Stimulated activated CD4-positive, alpha-beta T cell treated with anti-CD3 and anti-CD28 coated beads, Interleukin-15, amount 100 ng/mL, for 48 hours (primary cell): ENCODE measurements around the gene IKZF3.
"Not testable (repeated sequence)": the region's sequence is repeated elsewhere in the genome, so short reads cannot be mapped to it uniquely, and the experiment has no call there.

Source experiments
- DNase-seq, 2 donors: peaks; one replicate each; pipeline ENCODE4 v3.0.0-alpha.2; 2020; ENCODE audit warnings: low read depth in 2 of 2

The IKZF3 gene

DNA sequence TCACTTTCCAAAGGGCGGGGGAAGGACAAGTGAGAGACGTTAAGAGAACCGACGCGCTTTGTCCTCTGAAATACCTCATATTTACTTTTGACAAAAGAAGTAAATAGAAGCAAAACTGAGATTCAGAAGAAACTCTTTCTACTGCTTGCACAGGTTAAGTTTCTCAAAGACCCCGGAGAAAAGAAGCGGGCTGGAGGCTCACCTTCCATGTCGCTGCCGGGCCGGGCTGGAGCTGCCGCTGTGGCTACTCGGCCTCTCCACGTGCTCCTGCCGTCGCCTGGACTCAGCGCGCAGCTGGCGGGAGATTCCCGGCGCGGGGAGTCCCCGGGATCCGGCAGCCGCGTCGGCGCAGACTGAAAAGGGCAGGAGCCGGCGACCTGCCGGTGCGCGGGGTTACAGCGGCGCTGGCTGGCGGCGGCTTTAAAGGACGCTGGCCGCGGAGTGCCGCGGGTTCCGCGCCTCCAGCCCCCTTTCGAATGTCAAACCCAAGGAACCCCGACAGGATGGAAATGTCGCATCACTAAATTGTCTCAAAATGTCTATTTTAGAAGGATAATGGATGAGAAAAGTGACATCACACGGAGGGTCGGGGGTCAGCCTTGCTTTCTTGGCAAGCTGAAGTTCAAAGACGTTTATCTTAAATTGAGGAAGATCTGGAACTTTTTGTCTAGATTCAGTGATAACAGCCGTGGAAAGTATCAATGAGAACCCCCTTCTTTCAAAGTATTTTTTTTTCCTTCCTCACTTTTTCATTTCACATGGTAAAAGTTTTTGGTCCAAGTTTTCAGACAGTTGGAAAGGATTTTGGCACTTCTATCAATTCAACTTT lies at the start of gene IKZF3:
TSS of gene IKZF3 (minus strand) at position 395 of the 829 bp plus-strand sequence. CDS start at position 209, 186 bp downstream.
- peak; percentile 74 to 81 for DNase-seq

DNA sequence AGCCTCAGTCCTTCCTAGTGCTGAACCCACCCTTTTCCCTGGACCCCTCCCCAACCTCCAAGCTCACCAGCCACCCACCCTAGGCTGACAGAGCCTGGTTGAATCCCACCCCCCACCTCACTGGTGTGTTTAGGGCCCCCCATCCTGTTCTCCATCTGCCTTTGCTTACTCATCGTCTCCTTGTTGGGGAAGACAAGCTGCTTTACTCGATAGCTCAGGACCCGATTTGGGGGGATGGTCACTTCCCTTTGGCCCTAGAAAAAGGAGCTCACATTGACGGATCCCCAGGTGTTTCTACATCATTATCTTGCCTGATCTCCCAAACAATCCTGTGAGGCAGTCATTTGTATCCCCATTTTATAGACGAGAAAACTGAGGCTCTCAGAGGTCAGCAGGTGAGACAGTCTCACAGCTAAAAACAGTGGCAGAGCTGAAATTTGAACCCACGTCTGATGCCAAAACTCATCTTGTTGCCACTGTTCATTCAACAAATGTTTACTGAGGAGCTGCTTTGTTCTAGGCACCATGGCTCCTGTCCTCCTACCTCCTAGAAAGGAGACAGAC lies 44.8 kb upstream of the IKZF3 start:
- DNase-seq = no peak

DNA sequence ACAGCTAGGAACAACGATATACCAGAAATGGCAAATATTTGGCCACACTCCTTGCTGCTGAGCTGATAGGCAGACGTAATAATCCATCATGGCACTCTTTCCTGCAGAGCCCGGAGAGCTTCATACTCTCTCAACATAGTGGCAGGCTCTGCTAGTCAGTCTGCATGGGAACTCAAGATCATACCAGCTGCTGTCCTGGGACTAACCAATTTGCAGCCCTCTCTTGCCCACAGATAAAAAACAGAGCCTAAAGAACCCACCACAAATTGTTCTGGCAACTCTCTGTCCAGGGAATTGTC lies 40.8 kb upstream of the IKZF3 start:
- DNase-seq = no peak

DNA sequence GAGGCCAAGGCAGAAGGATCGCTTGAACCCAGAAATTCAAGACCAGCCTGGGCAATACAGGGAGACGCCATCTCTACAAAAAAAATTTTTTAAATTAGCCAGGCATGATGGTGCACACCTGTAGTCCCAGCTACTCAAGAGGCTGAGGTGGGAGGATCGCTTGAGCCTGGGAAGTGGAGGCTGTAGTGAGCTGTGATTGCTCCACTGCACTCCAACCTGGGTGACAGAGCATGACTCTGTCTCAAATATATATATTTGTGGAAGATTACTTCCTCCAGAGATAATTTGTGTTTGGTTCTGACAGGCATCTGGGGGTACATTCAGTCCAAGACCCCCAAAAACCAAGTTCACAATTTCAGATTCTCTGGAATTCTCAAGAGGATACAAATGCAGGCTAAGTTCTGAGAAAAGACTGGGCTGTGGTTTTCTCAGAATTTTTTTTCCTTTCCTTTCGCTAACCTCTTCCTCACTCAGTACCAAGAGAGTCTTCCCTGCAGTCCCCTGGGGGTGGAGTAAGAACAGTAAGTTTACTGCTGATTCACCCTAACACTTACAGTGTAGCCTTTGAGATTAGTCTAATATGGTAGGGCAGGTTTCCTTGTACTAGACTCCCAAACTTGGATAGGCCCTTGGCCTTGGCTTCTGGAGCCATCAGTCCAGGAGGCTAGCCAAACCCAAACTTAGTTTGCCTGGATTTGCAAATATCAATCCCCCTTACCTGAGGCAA lies 39.2 kb upstream of the IKZF3 start:
- DNase-seq = no peak

DNA sequence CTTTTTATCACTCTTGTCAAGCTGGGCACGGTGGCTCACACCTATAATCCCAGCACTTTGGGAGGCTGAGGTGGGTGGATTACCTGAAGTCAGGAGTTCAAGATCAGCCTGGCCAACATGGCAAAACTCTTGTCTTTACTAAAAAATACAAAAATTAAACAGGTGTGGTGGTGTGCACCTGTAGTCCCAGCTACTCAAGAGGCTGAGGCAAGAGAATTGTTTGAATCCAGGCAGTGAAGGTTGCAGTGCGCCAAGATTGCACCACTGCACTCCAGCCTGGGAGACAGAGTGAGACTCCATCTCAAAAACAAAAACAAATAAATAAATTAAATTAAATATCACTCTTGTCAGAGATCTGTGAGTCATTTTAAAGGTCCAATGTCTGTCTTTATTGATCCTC lies 37.9 kb upstream of the IKZF3 start:
- DNase-seq = not testable (repeated sequence)

DNA sequence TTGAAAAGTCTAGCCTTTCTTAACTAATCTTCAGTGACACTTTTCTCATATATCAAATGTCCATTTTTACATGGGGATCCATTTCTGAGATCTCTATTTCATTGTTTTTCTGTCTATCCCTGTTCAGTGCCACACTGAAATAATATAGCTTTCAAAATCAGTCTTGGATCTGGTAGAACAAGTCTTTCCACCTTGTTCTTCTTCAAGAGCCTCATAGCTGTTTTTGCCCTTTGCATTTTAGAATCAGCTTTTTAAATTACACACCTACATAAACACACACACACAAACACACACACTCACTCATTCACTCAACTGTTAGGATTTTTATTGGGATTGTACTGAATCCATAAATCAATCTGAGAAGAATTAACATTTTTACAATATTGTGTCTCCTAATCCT lies 35.1 kb upstream of the IKZF3 start:
- DNase-seq = no peak

DNA sequence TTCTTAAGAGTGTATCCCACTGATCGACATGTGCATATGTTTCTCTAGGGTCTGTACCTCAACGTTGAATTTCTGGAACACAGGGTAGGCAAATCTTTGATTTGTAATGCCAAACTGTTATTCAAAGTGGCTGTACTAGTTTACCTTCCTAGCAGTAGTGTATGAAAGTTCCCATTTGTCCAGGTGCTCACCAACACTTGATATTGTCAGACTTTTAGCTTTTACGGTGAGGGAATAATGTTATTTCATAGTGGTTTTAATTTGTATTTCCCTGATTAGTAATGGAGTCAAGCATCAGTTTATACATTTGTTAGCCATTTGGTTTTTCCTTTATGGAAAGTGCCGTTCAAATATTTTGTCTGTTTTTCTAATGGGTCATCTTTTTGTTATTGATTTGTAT lies 34.0 kb upstream of the IKZF3 start:
- DNase-seq = no peak

DNA sequence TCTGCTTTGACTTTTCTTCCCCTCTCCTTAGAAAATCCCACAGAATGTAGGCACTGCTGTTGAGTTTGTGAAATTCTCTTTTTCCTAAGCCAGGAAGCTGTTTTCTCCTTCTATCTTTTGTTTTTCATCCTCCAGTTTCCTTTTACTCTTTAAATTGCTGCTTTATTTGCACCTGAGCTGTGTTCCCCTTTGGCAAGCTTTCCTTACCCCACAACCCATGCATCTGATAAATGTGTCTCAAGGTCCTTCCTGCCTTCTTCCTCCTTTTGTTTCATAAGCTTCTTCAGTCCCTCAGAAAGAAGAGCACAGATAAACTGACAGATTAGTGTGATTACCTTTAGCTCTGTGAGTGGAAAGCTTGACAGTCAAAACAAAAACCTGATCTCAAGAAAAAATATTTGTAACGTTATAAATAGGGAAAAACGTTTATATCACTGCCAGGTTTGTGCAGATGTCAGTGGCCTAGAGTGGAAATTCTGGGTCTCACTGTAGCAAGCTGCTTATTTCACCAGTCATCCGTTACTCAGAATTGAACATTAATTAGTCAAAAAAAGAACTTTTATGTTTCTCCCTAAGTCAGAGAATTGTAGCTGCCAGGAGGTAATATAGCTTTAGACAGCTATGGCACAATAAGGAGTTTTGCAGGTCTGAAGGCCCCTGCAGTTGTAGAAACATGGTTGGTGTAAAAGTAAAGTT lies 30.7 kb upstream of the IKZF3 start:
- DNase-seq = no peak

DNA sequence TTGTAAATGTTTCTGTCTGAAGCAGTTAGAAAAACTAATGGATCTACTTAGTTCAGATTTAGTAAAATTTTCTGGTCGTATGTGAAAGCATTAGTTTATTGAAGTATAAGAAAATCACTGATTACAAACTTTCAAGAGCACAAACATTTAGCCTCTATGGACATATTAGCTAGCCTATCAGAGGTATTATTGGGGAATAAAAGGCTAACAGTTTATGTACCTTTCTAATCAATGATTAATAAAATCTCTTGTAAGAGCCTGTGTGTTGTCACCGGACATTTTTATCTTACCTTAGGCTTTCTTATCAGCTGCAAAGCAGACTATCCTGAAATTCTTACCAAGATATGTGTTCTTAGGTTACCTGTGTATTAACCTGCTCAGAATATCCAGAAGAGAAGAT lies 25.1 kb upstream of the IKZF3 start:
- DNase-seq = no peak

DNA sequence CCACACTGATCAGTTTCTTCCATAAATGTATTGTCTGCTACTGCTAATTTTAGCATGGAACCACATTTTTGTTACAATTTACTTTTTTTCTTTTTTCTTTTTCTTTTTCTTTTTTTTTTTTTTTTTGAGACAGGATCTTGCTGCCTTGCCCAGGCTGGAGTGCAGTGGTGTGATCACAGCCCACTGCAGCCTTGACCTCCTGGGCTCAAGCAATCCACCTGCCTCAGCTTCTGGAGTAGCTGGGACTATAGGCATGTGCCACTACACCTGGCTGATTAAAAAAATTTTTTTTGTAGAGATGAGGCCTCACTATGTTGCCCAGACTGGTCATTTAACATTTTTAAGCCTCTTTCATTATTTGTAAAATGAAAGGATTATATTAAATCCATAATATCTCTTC lies 23.0 kb upstream of the IKZF3 start:
- no peak for DNase-seq

DNA sequence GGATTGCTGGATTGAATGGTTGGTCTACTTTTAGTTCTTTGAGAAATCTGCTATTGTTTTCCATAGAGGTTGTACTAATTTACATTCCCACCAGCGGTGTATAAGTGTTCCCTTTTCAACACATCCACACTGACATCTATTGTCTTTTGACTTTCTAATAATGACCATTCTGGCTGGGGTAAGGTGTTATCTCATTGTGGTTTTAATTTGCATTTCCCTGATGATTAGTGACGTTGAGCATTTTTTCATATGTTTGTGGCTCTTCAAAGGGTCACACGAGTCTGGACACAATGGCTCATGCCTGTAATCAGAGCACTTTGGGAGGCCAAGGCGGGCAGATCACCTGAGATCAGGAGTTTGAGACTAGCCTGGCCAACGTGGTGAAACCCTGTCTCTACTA lies 22.0 kb upstream of the IKZF3 start:
- not testable (repeated sequence) for DNase-seq

DNA sequence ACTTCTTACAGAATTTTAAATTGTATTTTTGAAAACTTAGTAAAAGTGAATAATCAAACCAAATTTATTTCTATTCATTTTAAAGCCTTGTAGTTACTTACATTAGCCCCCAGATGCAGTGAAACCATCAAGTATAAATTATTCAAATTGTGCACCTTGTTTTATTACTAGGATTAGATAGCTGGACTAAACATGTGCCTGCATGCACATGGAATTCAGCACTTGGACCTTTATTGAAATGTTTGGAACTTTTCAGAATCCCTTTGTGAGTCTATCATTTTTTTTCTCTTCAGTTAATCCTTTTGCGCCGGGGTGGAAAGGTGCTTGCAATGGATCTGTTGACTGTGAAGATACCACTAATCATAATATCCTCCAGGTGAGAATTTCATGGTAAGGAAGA lies 8.6 kb upstream of the IKZF3 start:
- no peak for DNase-seq

DNA sequence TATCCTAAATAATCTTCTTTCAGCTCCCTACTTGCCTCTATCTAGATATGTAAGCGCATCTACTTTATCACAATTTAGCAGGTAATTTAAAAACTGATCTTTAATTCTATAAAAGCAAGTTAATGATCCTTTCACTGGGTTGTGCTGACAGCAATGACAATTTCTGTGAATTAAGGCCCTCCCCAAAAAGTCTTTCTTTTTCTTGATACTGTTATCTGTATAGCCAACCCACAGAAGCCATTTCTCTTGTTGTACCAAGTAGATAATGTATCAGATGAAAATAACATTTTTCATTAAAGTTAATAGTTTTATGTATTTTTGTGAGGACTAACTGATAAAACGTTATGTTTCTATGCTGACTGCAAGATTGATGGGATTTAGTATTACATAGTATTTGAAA lies 7.7 kb upstream of the IKZF3 start:
- no peak for DNase-seq

DNA sequence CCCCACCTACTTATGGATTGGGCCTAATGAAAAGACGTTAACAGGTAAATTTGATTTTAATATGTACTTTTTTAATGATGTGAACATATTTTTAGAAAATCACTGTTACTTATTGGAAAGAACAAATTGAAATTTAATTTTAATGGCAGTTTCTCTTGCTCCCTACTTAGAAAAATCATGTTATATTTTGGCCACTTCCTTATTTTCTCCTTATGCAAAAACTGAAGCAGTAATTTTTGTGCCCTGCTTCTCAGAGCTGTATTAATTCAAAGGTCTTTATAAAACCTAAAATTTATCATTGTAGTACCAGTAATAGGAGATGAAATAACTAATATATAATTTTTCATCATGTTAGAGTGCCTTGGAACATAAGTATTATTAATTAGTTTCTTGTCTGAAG lies 6.7 kb upstream of the IKZF3 start:
- DNase-seq = no peak

DNA sequence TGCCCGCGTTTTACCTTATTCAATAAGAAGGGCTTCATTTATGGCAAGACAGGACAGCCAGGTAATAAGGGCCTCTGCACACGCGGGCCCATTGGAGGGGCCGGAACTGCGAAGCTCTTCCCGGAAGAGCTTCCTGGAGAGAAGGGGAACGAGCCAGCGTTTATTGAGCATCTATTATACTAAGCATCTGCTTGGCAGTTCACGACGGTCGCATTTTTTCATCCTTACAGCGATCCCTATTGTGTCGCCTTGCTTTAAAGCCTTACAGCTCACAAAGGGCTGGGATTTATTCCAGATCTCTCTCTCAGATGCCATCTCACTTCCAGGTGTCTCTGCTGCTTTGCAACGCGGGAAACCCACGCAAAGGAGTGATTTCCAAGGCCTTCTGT lies 4.4 kb upstream of the IKZF3 start:
- DNase-seq = no peak

DNA sequence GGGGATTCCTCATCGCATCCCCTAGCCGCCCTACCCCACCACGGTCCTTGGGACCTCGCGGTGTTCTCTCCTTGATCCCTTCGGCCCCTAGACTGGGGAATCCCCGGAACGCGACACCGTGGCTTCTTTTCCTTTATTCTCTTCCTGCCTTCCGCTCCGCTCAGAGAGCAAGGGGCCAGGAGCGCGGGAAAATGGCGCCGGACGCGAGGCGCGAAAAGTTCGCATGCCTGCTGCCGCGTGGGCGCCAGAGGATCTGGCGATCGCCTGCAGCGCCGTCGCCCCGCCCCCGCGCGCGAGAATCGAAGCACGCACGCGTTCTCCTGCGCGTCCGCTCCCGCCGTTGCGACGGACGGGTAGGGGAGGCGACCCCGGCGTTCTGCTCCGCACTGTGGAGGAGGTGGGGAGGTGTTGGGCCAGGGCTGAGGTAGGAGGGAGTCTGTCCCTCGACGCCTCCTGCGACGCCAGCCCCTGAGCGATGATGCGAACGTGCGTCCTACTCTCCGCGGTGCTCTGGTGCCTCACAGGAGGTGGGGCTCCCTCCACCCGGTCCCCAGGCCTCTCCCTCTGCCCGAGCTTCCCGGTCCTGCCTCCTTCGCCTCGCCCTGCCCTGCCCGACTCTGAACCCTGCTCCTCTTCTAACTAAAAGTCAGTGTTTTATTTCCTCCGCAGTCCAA lies 3.9 kb upstream of the IKZF3 start, which contains the start of gene ZPBP2:
TSS of gene ZPBP2 (plus strand) at position 323 of the 674 bp plus-strand sequence. CDS start at position 476, 153 bp downstream.
- peak; percentile 31 to 34 for DNase-seq

DNA sequence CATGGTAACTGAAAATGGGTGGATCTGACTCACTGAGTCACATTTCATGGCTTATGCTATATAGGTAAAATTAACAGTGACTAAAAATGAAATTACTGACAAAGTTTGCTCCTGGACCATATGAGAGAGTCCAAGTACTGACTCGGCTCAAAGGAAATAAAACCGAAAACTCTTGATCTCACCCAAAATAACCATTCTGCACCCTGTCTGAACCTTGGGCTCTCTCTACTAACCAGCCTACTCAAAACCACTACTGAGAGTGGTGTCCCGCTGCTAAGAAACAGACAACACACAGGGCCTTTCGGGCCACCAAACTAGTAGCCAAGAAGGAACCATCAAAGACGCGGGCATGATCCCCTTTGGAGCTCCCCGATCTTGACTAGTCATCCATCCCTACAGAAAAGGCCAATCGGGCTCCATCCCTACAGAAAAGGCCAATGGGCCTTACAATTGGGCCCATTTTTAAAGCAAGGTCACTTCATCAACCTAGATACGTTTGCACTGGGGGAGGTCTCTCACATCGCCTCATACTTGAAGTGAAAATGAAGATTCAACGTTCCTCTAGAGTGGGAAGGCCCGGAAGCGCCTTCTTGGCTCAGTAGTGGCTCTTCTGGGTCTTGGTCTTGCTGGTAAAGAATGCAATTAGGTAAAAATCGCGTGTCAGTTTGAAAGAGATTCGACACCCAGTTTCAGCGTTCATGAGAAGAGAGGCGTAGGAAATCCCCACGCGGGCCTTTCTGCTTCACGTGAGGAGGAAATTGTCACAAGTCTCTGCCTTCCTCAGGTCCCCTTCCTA lies 3.2 kb upstream of the IKZF3 start:
- DNase-seq = peak; percentile 33 to 37

DNA sequence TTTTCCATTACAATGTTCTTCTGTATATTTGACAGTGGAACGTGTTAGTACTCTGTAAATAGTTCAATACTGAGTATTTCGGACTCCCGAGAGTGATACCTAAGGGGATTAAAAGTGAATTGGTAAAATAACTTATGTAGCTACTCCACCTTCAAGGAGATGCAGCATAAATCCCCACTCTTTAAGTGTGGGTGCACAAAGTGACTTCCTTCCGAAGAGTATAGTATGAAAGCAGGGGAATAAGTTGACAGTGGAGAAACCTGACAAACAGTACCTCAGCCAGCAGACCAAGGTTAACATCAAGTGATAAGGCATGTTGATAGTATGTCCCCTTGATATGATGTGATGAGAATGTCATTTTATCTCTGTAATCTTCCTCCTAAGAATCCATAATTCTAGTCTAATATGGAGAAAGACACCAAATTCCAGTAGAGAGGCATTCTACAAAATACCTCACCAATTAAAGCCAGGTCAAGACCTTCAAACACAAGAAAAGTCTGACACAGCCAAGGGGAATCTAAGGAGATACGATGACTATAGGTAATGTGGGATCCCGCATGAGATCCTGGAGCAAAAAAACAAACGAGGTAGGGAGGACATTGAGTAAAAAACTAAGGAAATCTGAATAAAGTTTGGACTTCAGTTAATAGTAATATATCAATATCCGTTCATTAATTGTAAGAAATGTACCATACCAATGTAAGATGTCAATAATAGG lies 2.1 kb upstream of the IKZF3 start:
- no peak for DNase-seq

DNA sequence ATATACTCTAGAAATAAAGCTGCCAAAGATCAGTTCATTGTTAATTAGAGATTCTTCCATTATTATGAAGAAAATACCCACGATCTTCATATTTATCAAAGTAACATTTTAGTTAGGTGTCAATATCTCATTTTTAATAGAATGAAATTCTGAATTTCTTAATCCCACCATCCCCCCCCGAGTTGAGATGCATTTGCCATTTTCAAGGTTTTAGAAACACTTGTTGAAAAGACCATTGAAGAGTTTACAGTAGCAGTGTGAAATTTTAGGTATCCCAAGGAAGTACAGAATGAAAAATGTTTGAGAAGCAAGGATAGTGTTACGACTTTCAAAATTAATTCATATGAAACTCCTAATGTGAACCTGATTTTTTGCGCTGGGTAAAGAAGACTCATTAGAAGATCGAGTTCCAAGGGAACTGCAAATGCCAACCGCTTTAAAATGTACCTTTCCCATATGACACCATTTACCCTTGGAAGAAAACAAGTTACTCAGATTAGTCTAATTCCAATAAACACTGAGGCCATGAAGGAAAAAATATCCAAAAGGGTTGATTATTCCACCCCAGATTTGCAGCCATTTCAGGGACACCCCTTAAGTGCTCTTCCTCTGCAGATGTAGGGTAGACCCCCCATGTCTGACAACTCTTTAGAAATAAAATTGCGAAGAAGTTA lies 731 bp downstream of the IKZF3 start:
- DNase-seq = no peak

DNA sequence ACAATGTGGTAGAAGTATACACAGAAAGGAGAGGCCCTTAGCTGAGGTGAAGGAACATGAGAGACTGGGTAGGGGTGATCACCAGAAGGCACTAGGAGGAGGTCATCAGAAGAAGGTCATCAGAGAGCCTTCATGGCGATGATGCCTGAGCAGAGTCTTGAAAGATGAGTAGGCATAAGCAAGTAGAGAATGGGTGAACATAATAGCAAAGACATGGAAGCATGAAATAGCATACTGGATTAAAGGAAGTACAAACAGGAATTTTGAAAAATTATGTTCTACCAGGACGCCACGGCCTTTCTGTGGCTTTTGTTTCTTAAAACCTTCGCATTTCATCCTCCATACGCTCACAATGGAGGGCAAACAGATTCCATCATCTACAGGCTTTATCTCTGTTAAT lies 2.9 kb downstream of the IKZF3 start:
- DNase-seq = no peak
